ENCODE results near the gene MLF2. TPM values are rescaled to one million over a fixed set of nuclear protein-coding genes. Genes with fewer than 3 reads are reported as not detected.

Gene MLF2
- total and polyA plus RNA-seq, 2 donors from 2014 or later, result 141 to 289 TPM

- H3K9ac ChIP-seq (ENCODE audit: low read length in 3 of 3), result no peak overlapping the region
- no peak for TF ChIP-seq CTCF (IDR thresholded peaks at IDR 0.05; ENCODE audit: borderline replicate concordance, extremely low read depth, insufficient read depth)
- no peaks in the 10 kb centered on the region for H3K36me3 ChIP-seq (ENCODE audit: control insufficient read depth in 2 of 3, insufficient read depth in 3 of 3, low read length in 3 of 3)
- H3K9me3 ChIP-seq (ENCODE audit: control insufficient read depth in 2 of 3, insufficient read depth in 1 of 3, low read length in 3 of 3), result no peaks in the 10 kb centered on the region
- H3K4me3 ChIP-seq (ENCODE audit: low read length in 3 of 3), result no peak overlapping the region
- H3K4me1 ChIP-seq (ENCODE audit: control insufficient read depth in 2 of 3, insufficient read depth in 2 of 3, low read depth in 1 of 3, low read length in 3 of 3), result peaks cover 0 to 4% (median 0%) of the 10 kb centered on the region in 3 donors
- H3K27ac ChIP-seq (ENCODE audit: low read depth in 2 of 2, low read length in 2 of 2), result no peak overlapping the region
- FAIRE-seq (no peak), DNase-seq (no peak)
- H3K27me3 ChIP-seq (ENCODE audit: control insufficient read depth, insufficient read depth, low read length), result no peaks in the 10 kb centered on the region
- intact Hi-C loops (cut with DNase I), result no loop called here
Observed at GRCh38 chr12:6786416-6787094, 33.6 kb upstream of the MLF2 start.

- no peak overlapping the region for H3K9ac ChIP-seq (ENCODE audit: low read length in 3 of 3)
- TF ChIP-seq CTCF (IDR thresholded peaks at IDR 0.05; ENCODE audit: borderline replicate concordance, extremely low read depth, insufficient read depth), result no peak
- no peak overlapping the region for H3K27ac ChIP-seq (ENCODE audit: low read depth in 2 of 2, low read length in 2 of 2)
- H3K4me3 ChIP-seq (ENCODE audit: low read length in 3 of 3), result no peak overlapping the region
- no peak for DNase-seq
- H3K4me1 ChIP-seq (ENCODE audit: control insufficient read depth in 2 of 3, insufficient read depth in 2 of 3, low read depth in 1 of 3, low read length in 3 of 3), result peaks cover 0 to 7% (median 1%) of the 10 kb centered on the region in 3 donors
- intact Hi-C loops (cut with DNase I), result no loop called here
- no peaks in the 10 kb centered on the region for H3K9me3 ChIP-seq (ENCODE audit: control insufficient read depth in 2 of 3, insufficient read depth in 1 of 3, low read length in 3 of 3)
- H3K36me3 ChIP-seq (ENCODE audit: control insufficient read depth in 2 of 3, insufficient read depth in 3 of 3, low read length in 3 of 3), result no peaks in the 10 kb centered on the region
- FAIRE-seq, result no peak
- H3K27me3 ChIP-seq (ENCODE audit: control insufficient read depth, insufficient read depth, low read length), result no peaks in the 10 kb centered on the region
Observed at GRCh38 chr12:6784761-6785160, 31.8 kb upstream of the MLF2 start.

GRCh38 chr12:6784296-6784695, 31.4 kb upstream of the MLF2 start:
- H3K9ac ChIP-seq (ENCODE audit: low read length in 3 of 3), result no peak overlapping the region
- no peak overlapping the region for H3K4me3 ChIP-seq (ENCODE audit: low read length in 3 of 3)
- H3K9me3 ChIP-seq (ENCODE audit: control insufficient read depth in 2 of 3, insufficient read depth in 1 of 3, low read length in 3 of 3), result no peaks in the 10 kb centered on the region
- H3K36me3 ChIP-seq (ENCODE audit: control insufficient read depth in 2 of 3, insufficient read depth in 3 of 3, low read length in 3 of 3), result no peaks in the 10 kb centered on the region
- DNase-seq, result no peak
- intact Hi-C loops (cut with DNase I), result no loop called here
- peaks cover 0 to 7% (median 6%) of the 10 kb centered on the region in 3 donors for H3K4me1 ChIP-seq (ENCODE audit: control insufficient read depth in 2 of 3, insufficient read depth in 2 of 3, low read depth in 1 of 3, low read length in 3 of 3)
- H3K27ac ChIP-seq (ENCODE audit: low read depth in 2 of 2, low read length in 2 of 2), result no peak overlapping the region
- TF ChIP-seq CTCF (IDR thresholded peaks at IDR 0.05; ENCODE audit: borderline replicate concordance, extremely low read depth, insufficient read depth), result no peak
- no peak for FAIRE-seq
- H3K27me3 ChIP-seq (ENCODE audit: control insufficient read depth, insufficient read depth, low read length), result no peaks in the 10 kb centered on the region

- Histone ChIP-seq H3K4me3 (ENCODE audit: low read length in 3 of 3) (no peak overlapping the region), H3K4me1 (ENCODE audit: control insufficient read depth in 2 of 3, insufficient read depth in 2 of 3, low read depth in 1 of 3, low read length in 3 of 3) (peaks cover 0 to 10% (median 8%) of the 10 kb centered on the region in 3 donors), H3K27me3 (ENCODE audit: control insufficient read depth, insufficient read depth, low read length) (no peaks in the 10 kb centered on the region), H3K27ac (ENCODE audit: low read depth in 2 of 2, low read length in 2 of 2) (no peak overlapping the region), H3K9me3 (ENCODE audit: control insufficient read depth in 2 of 3, insufficient read depth in 1 of 3, low read length in 3 of 3) (no peaks in the 10 kb centered on the region), H3K9ac (ENCODE audit: low read length in 3 of 3) (no peak overlapping the region), H3K36me3 (ENCODE audit: control insufficient read depth in 2 of 3, insufficient read depth in 3 of 3, low read length in 3 of 3) (no peaks in the 10 kb centered on the region)
- DNase-seq (no peak), FAIRE-seq (no peak)
- intact Hi-C loops (cut with DNase I), result no loop called here
- TF ChIP-seq CTCF (IDR thresholded peaks at IDR 0.05; ENCODE audit: borderline replicate concordance, extremely low read depth, insufficient read depth), result no peak
Observed at GRCh38 chr12:6783828-6784227, 30.9 kb upstream of the MLF2 start.
